SK-N-SH treated with all-trans-retinoic acid at 6 μM for 48 hours (cell line): ENCODE results near the gene WDR62.
A peak's percentile ranks its signal among the peaks of the same experiment; 100 is the strongest.

Source experiments
- ATAC-seq: fragments of 200-7000 bp; cut with Tn5 transposase; 3 replicates; pipeline ENCODE4 v1.9.1; 2020; ENCODE audit warnings: mild to moderate bottlenecking, moderate library complexity
- ARNTL ChIP-seq: fragments of 450-650 bp; formaldehyde crosslinking; IDR thresholded peaks from 2 replicates; pipeline ENCODE4 v1.5.0; 2020; ENCODE audit warnings: low read depth, mild to moderate bottlenecking, moderate library complexity, borderline replicate concordance
- CREB5 ChIP-seq: fragments of 250-450 bp; sonication (Bioruptor Pico); IDR thresholded peaks from 2 replicates; pipeline ENCODE4 v1.5.1; 2020; ENCODE audit warnings: low read depth, mild to moderate bottlenecking, moderate library complexity
- CSDC2 ChIP-seq: fragments of 250-450 bp; sonication (Bioruptor Pico); IDR thresholded peaks from 2 replicates; pipeline ENCODE4 v1.5.0; 2020; ENCODE audit warnings: mild to moderate bottlenecking, moderate library complexity
- CSRNP3 ChIP-seq: fragments of 250-450 bp; sonication (Bioruptor Pico); IDR thresholded peaks from 2 replicates; pipeline ENCODE4 v1.5.1; 2021; ENCODE audit warnings: mild to moderate bottlenecking, moderate library complexity
- ESRRG ChIP-seq: fragments of 250-450 bp; sonication (Bioruptor Pico); IDR thresholded peaks from 2 replicates; pipeline ENCODE4 v1.6.1; 2021; ENCODE audit warnings: mild to moderate bottlenecking
- GLIS3 ChIP-seq: fragments of 250-450 bp; sonication (Bioruptor Pico); IDR thresholded peaks from 2 replicates; pipeline ENCODE4 v1.5.0; 2020; ENCODE audit warnings: mild to moderate bottlenecking, moderate library complexity
- ISL1 ChIP-seq: fragments of 250-450 bp; sonication (Bioruptor Pico); IDR thresholded peaks from 2 replicates; pipeline ENCODE4 v2.1.2; 2022; ENCODE audit warnings: mild to moderate bottlenecking, moderate library complexity
- OSR1 ChIP-seq: fragments of 250-450 bp; sonication (Bioruptor Pico); IDR thresholded peaks from 2 replicates; pipeline ENCODE4 v1.8.0; 2022; ENCODE audit warnings: moderate library complexity, mild to moderate bottlenecking, inconsistent platforms
- POU6F1 ChIP-seq: fragments of 250-450 bp; sonication (Bioruptor Pico); IDR thresholded peaks from 2 replicates; pipeline ENCODE4 v1.8.0; 2021; ENCODE audit warnings: low read depth, mild to moderate bottlenecking, moderate library complexity, borderline replicate concordance
- PPARA ChIP-seq: fragments of 250-450 bp; sonication (Bioruptor Pico); IDR thresholded peaks from 2 replicates; pipeline ENCODE4 v1.5.0; 2020; ENCODE audit warnings: mild to moderate bottlenecking, borderline replicate concordance
- RARB ChIP-seq: fragments of 250-450 bp; sonication (Bioruptor Pico); IDR thresholded peaks from 2 replicates; pipeline ENCODE4 v1.8.0; 2021; ENCODE audit warnings: mild to moderate bottlenecking, moderate library complexity
- TCF4 ChIP-seq: fragments of 250-450 bp; sonication (Bioruptor Pico); IDR thresholded peaks from 2 replicates; pipeline ENCODE4 v1.8.0; 2021; ENCODE audit warnings: mild to moderate bottlenecking, moderate library complexity, borderline replicate concordance
- TSHZ2 ChIP-seq: fragments of 250-450 bp; sonication (Bioruptor Pico); IDR thresholded peaks from 2 replicates; pipeline ENCODE4 v1.5.0; 2020; ENCODE audit warnings: mild to moderate bottlenecking, moderate library complexity
- ZC3H10 ChIP-seq: fragments of 250-450 bp; sonication (Bioruptor Pico); IDR thresholded peaks from 2 replicates; pipeline ENCODE4 v1.5.1; 2021; ENCODE audit warnings: mild to moderate bottlenecking, moderate library complexity
- ZFP3 ChIP-seq: fragments of 250-450 bp; sonication (Bioruptor Pico); IDR thresholded peaks from 2 replicates; pipeline ENCODE4 v1.5.0; 2020; ENCODE audit warnings: mild to moderate bottlenecking, moderate library complexity
- ZFP30 ChIP-seq: fragments of 450-650 bp; formaldehyde crosslinking; IDR thresholded peaks from 2 replicates; pipeline ENCODE4 v1.5.0; 2022; ENCODE audit warnings: mild to moderate bottlenecking, moderate library complexity
- ZNF565 ChIP-seq: fragments of 450-650 bp; formaldehyde crosslinking; conservative IDR thresholded peaks from 2 replicates; pipeline ENCODE4 v1.5.0; 2020; ENCODE audit warnings: low read depth, mild to moderate bottlenecking, moderate library complexity
- ZNF70 ChIP-seq: fragments of 450-650 bp; formaldehyde crosslinking; IDR thresholded peaks from 2 replicates; pipeline ENCODE4 v1.5.0; 2020; ENCODE audit warnings: mild to moderate bottlenecking, moderate library complexity
- ZNF8 ChIP-seq: fragments of 450-650 bp; formaldehyde crosslinking; IDR thresholded peaks from 2 replicates; pipeline ENCODE4 v1.5.0; 2020; ENCODE audit warnings: mild to moderate bottlenecking, moderate library complexity

The WDR62 gene

GRCh38 chr19:36100476-36100875 lies 45.8 kb downstream of the WDR62 start:
- no peak for TF ChIP-seq CREB5 (CRISPR knock-in tag)
- TF ChIP-seq ISL1: no peak
- no peak for TF ChIP-seq ZNF565 (CRISPR knock-in tag)
- no peak for TF ChIP-seq TSHZ2
- no peak for TF ChIP-seq ZNF8 (CRISPR knock-in tag)
- no peak for TF ChIP-seq GLIS3 (CRISPR knock-in tag)
- TF ChIP-seq ZC3H10 (CRISPR knock-in tag): no peak
- no peak for TF ChIP-seq CSDC2 (CRISPR knock-in tag)
- ATAC-seq: no peak

GRCh38 chr19:36101550-36102327 lies 47.0 kb downstream of the WDR62 start:
- no peak for ATAC-seq
- TF ChIP-seq CSRNP3 (CRISPR knock-in tag) (no peak), ZC3H10 (CRISPR knock-in tag) (no peak)
- TF ChIP-seq, all 23 proteins: peak for 0

GRCh38 chr19:36103040-36103626 lies 48.4 kb downstream of the WDR62 start:
- TF ChIP-seq CREB5 (CRISPR knock-in tag) (no peak), ZNF565 (CRISPR knock-in tag) (no peak), ZNF8 (CRISPR knock-in tag) (no peak)
- no peak for ATAC-seq

- ATAC-seq: peak; percentile 20; the same call in 2 of the 3 replicates
- no peak for TF ChIP-seq ZNF565 (CRISPR knock-in tag)
- no peak for TF ChIP-seq ESRRG (CRISPR knock-in tag)
- no peak for TF ChIP-seq ZNF8 (CRISPR knock-in tag)
- no peak for TF ChIP-seq ISL1
- no peak for TF ChIP-seq ARNTL
- TF ChIP-seq OSR1 (CRISPR knock-in tag): no peak
- TF ChIP-seq POU6F1 (CRISPR knock-in tag): no peak
- no peak for TF ChIP-seq CREB5 (CRISPR knock-in tag)
- TF ChIP-seq RARB: no peak
- TF ChIP-seq ZNF70 (CRISPR knock-in tag): no peak
- no peak for TF ChIP-seq TCF4 (CRISPR knock-in tag)
- TF ChIP-seq ZFP3: no peak
- no peak for TF ChIP-seq PPARA
- TF ChIP-seq ZFP30 (CRISPR knock-in tag): no peak
- TF ChIP-seq TSHZ2: no peak
These were observed 49.3 kb downstream of the WDR62 start for GRCh38 chr19:36103842-36104552.
